Neural progenitor cell (in vitro differentiated cells): ENCODE data around the gene MRPL4.

Source experiments
- EZH2 ChIP-seq: fragments of 200-600 bp; sonication (generic); IDR thresholded peaks from 2 replicates; pipeline ENCODE4 v1.6.1; 2017; ENCODE audit warnings: antibody characterized with exemption, mild to moderate bottlenecking, moderate library complexity
- EZH2phosphoT487 ChIP-seq: fragments of 200-600 bp; sonication (generic); IDR thresholded peaks from 2 replicates; pipeline ENCODE4 v1.6.1; 2017; ENCODE audit warnings: antibody characterized with exemption
- TF ChIP-seq, protein P1 (sequence below): fragments of 200-600 bp; sonication (generic); IDR thresholded peaks from 2 replicates; pipeline ENCODE4 v1.5.1; 2017; ENCODE audit warnings: antibody characterized with exemption, mild to moderate bottlenecking

DNA sequence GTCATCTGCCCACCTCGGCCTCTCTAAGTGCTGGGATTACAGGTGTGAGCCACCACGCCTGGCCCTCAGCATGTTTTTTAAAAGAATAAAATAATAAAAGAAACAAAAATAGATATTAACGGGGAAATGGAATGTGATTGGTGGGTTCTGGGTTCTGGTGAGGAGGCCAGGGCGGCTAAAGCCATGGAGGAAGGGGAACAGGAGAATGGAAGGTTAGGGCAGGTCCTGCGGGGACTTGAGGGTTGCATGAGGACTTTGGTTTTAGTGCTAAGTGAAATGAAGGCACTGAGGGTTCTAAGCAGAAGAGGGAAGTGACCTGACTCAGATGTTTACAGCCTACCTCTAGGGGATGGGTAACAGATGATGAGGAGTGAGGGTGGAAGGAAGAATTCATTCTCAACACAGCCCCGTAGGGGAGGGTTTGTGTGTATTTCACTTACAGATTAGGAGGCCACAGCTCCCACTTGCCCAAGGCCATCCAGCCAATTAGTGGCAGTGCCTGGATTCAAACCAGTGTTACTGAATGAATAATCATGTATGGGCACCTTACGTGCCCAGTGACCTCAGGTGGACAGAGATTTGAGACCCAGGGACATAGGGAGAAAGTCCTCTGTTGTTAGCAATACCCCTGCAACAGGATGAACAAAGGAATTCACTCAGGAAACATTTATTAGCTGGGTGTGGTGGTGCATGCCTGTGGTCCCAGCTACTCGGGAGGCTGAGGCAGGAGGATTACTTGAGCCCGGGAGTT, 6.7 kb upstream of the MRPL4 start:
- TF ChIP-seq, protein P1, sequence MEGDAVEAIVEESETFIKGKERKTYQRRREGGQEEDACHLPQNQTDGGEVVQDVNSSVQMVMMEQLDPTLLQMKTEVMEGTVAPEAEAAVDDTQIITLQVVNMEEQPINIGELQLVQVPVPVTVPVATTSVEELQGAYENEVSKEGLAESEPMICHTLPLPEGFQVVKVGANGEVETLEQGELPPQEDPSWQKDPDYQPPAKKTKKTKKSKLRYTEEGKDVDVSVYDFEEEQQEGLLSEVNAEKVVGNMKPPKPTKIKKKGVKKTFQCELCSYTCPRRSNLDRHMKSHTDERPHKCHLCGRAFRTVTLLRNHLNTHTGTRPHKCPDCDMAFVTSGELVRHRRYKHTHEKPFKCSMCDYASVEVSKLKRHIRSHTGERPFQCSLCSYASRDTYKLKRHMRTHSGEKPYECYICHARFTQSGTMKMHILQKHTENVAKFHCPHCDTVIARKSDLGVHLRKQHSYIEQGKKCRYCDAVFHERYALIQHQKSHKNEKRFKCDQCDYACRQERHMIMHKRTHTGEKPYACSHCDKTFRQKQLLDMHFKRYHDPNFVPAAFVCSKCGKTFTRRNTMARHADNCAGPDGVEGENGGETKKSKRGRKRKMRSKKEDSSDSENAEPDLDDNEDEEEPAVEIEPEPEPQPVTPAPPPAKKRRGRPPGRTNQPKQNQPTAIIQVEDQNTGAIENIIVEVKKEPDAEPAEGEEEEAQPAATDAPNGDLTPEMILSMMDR = no peak
- TF ChIP-seq EZH2 (no peak), EZH2phosphoT487 (no peak)
